Suprapubic skin (tissue), 4 donors: ENCODE measurements around the gene ZNF518A. TPM values are rescaled to one million over a fixed set of nuclear protein-coding genes. Genes with fewer than 3 reads are reported as not detected.

ENCODE experiments used
- DNase-seq, 2 donors: peaks; one replicate each; pipeline ENCODE4 v3.0.0-alpha.2; 2019; ENCODE audit warnings: low spot score in 2 of 2
- H3K27ac ChIP-seq: fragments of 200-600 bp; sonication (generic); one replicate; pipeline ENCODE4 v1.5.1; 2019
- H3K27me3 ChIP-seq: fragments of 200-600 bp; sonication (generic); one replicate; pipeline ENCODE4 v1.5.1; 2019
- H3K36me3 ChIP-seq: fragments of 200-600 bp; sonication (generic); one replicate; pipeline ENCODE4 v1.5.1; 2019
- H3K4me1 ChIP-seq: fragments of 200-600 bp; sonication (generic); one replicate; pipeline ENCODE4 v1.5.1; 2019
- H3K4me3 ChIP-seq: fragments of 200-600 bp; sonication (generic); one replicate; pipeline ENCODE4 v1.5.1; 2019; ENCODE audit warnings: mild to moderate bottlenecking
- H3K9me3 ChIP-seq: fragments of 200-600 bp; sonication (generic); one replicate; pipeline ENCODE4 v1.5.1; 2019
- CTCF ChIP-seq, 2 donors: fragments of 200-600 bp in 1 of 2; fragments of 450-650 bp in 1 of 2; sonication (generic) in 1 of 2; IDR thresholded peaks; one replicate each; pipeline ENCODE4 v1.5.1; 2016 to 2019; ENCODE audit warnings: antibody characterized with exemption in 2 of 2, mild to moderate bottlenecking in 1 of 2, moderate library complexity in 1 of 2
- EP300 ChIP-seq: sonication (generic); formaldehyde crosslinking; IDR thresholded peaks from one replicate; pipeline ENCODE4 v1.6.1; 2017; ENCODE audit warnings: antibody characterized with exemption
- POLR2A ChIP-seq, 2 donors: fragments of 450-650 bp; IDR thresholded peaks; one replicate each; pipeline ENCODE4 v1.6.1; 2017; ENCODE audit warnings: antibody characterized with exemption in 2 of 2, mild to moderate bottlenecking in 2 of 2, moderate library complexity in 2 of 2
- POLR2AphosphoS5 ChIP-seq, 3 donors: sonication (generic); formaldehyde crosslinking; IDR thresholded peaks; one replicate each; pipeline ENCODE4 v1.6.1; 2017; ENCODE audit warnings: antibody characterized with exemption in 3 of 3
- WGBS: methylation state at CpG from one replicate; pipeline ENCODE4 v1.1.5; 2018; 5-methylcytosine and 5-hydroxymethylcytosine counted together
- total RNA-seq, 4 donors: library from RNA; depleted of rRNA; stranded (reverse); fragments of >200 nt; gene quantifications; one replicate each; pipeline ENCODE4 v1.1.0, GENCODE V29; 2016

ZNF518A gene
- total RNA-seq, 4 donors from 2014 or later = 10.7 to 19.9 (median 17.5) TPM

- H3K4me1 ChIP-seq = no peaks in the 10 kb centered on the region
- no peak for DNase-seq
- TF ChIP-seq POLR2A (IDR thresholded peaks at IDR 0.05) = no peak
- TF ChIP-seq CTCF (IDR thresholded peaks at IDR 0.05) = no peak
- no peak for TF ChIP-seq POLR2AphosphoS5 (IDR thresholded peaks at IDR 0.05)
- no peak for TF ChIP-seq EP300
- WGBS = 98% methylated on average over 2 of the region's 2 CpGs
- H3K9me3 ChIP-seq = no peaks in the 10 kb centered on the region
- H3K27ac ChIP-seq = no peak overlapping the region
- H3K4me3 ChIP-seq = no peak overlapping the region
- H3K36me3 ChIP-seq = peaks cover 42% of the 10 kb centered on the region
- H3K27me3 ChIP-seq = no peaks in the 10 kb centered on the region
Observed at GRCh38 chr10:96137567-96137966, 7.5 kb downstream of the ZNF518A start.

DNA sequence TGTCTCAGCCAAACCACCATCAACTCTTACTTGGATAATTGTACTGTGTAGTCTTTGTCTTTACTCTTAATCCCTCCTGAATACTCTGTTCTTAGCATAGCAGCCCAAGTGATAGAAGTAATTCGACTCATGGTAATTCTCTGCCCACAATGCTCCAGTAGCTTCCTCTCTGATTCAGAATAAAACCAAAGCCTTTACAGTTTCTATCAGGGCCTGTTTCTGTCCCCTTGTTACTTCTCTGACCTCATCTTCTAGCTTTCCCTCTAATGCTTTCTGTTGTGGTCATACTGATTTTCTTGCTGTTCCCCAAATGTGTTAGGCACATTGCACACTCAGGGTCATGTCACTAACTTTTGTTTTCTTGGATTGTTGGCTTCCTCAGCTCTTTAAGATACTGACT, 8.0 kb downstream of the ZNF518A start:
- Histone ChIP-seq H3K27ac (no peak overlapping the region), H3K27me3 (no peaks in the 10 kb centered on the region), H3K9me3 (no peaks in the 10 kb centered on the region), H3K36me3 (peaks cover 47% of the 10 kb centered on the region), H3K4me1 (no peaks in the 10 kb centered on the region), H3K4me3 (no peak overlapping the region)
- DNase-seq = no peak
- 96% methylated on average over 1 of the region's 1 CpG for WGBS
- TF ChIP-seq CTCF (IDR thresholded peaks at IDR 0.05) = no peak
- TF ChIP-seq POLR2AphosphoS5 (IDR thresholded peaks at IDR 0.05) = no peak
- TF ChIP-seq EP300 = no peak
- TF ChIP-seq POLR2A (IDR thresholded peaks at IDR 0.05) = no peak

DNA sequence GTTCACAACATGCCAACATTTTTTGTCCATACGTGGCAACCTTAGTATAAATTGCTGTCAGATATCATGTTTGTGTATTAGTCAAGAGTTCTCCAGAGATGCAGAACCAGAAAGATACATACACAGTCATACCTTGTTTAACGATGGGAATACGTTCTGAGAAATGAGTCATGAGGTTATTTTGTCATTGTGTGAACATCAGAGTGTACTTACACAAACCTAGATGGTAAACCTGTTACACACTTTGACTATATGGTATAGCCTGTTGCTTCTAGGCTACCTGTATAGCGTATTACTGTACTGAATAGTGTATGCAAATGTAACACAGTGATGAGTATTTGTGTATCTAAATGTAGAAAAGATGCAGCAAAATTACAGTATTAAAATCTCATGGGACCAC, 22.3 kb downstream of the ZNF518A start:
- no peaks in the 10 kb centered on the region for H3K27me3 ChIP-seq
- H3K4me1 ChIP-seq = no peaks in the 10 kb centered on the region
- no peaks in the 10 kb centered on the region for H3K9me3 ChIP-seq
- H3K27ac ChIP-seq = no peak overlapping the region
- 95% methylated on average over 4 of the region's 4 CpGs for WGBS
- TF ChIP-seq EP300 (no peak), POLR2A (IDR thresholded peaks at IDR 0.05) (no peak), CTCF (IDR thresholded peaks at IDR 0.05) (no peak), POLR2AphosphoS5 (IDR thresholded peaks at IDR 0.05) (no peak)
- DNase-seq = no peak
- no peak overlapping the region for H3K4me3 ChIP-seq
- peaks cover 74% of the 10 kb centered on the region for H3K36me3 ChIP-seq

DNA sequence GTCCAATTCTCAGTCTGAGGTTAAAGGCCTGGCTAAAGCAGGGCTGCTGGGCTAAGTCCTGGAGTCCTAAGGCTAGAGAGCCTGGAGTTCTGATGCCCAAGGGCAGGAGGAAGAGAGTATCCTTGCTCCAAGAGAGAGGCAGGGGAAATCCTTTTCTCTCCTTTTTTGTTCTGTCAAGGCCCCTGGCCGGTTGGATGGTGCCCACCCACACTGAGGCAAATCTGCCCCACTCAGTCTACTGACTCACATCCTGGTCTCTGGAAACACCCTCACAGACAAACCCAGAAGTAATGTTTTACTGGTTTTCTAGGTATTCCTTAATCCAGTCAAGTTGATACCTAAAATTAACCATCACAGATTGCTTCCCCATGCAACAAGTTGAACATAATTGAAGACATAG, 23.0 kb downstream of the ZNF518A start:
- WGBS = 83% methylated on average over 1 of the region's 1 CpG
- Histone ChIP-seq H3K4me3 (no peak overlapping the region), H3K36me3 (peaks cover 72% of the 10 kb centered on the region), H3K27ac (no peak overlapping the region), H3K27me3 (no peaks in the 10 kb centered on the region), H3K9me3 (no peaks in the 10 kb centered on the region), H3K4me1 (no peaks in the 10 kb centered on the region)
- TF ChIP-seq CTCF (IDR thresholded peaks at IDR 0.05) (no peak), POLR2AphosphoS5 (IDR thresholded peaks at IDR 0.05) (no peak), POLR2A (IDR thresholded peaks at IDR 0.05) (no peak), EP300 (no peak)
- no peak for DNase-seq

GRCh38 chr10:96165726-96166125, 35.6 kb downstream of the ZNF518A start:
- 99% methylated on average over 6 of the region's 6 CpGs for WGBS
- DNase-seq = no peak
- Histone ChIP-seq H3K9me3 (peaks cover 13% of the 10 kb centered on the region), H3K27me3 (no peaks in the 10 kb centered on the region), H3K27ac (no peak overlapping the region), H3K4me3 (no peak overlapping the region), H3K4me1 (no peaks in the 10 kb centered on the region), H3K36me3 (no peaks in the 10 kb centered on the region)
- TF ChIP-seq CTCF (IDR thresholded peaks at IDR 0.05) (no peak), POLR2A (IDR thresholded peaks at IDR 0.05) (no peak), EP300 (no peak), POLR2AphosphoS5 (IDR thresholded peaks at IDR 0.05) (no peak)
